NB4 (cell line): ENCODE measurements around the gene ANKS1A.

ENCODE experiments used
- DNase-seq: peaks from one replicate; pipeline ENCODE4 v3.0.0; 2010; ENCODE audit warnings: low read depth
- H3K4me3 ChIP-seq: one replicate; pipeline ENCODE4 v1.5.1; 2011; ENCODE audit warnings: mild to moderate bottlenecking, low read depth, low read length, moderate library complexity
- CTCF ChIP-seq: IDR thresholded peaks from one replicate; pipeline ENCODE4 v1.5.1; 2012; ENCODE audit warnings: low read depth, low read length
- MAX ChIP-seq: IDR thresholded peaks from 2 replicates; pipeline ENCODE4 v1.6.1; 2011; ENCODE audit warnings: low read depth, low read length
- MYC ChIP-seq: IDR thresholded peaks from 2 replicates; pipeline ENCODE4 v1.6.1; 2011; ENCODE audit warnings: low read depth, low read length
- POLR2A ChIP-seq: IDR thresholded peaks from 2 replicates; pipeline ENCODE4 v1.6.1; 2011; ENCODE audit warnings: mild to moderate bottlenecking; ENCODE audit not compliant: insufficient read length; ENCODE audit errors: extremely low read depth

The ANKS1A gene

GRCh38 chr6:35018182-35018519 is 129.1 kb downstream of the ANKS1A start:
- TF ChIP-seq POLR2A (no peak), MAX (no peak), MYC (no peak)
- H3K4me3 ChIP-seq, result no peak overlapping the region
- DNase-seq, result no peak

- no peak overlapping the region for H3K4me3 ChIP-seq
- no peak for TF ChIP-seq CTCF
- no peak for TF ChIP-seq POLR2A
- TF ChIP-seq MAX, result no peak
- no peak for TF ChIP-seq MYC
- DNase-seq, result no peak
Measured at GRCh38 chr6:35018746-35019145, 129.7 kb downstream of the ANKS1A start.

- TF ChIP-seq CTCF (no peak), MYC (no peak), MAX (no peak), POLR2A (no peak)
- DNase-seq, result no peak
- H3K4me3 ChIP-seq, result no peak overlapping the region
Measured at GRCh38 chr6:35019171-35019570, 130.1 kb downstream of the ANKS1A start.

GRCh38 chr6:35019831-35020230 is 130.8 kb downstream of the ANKS1A start:
- no peak for DNase-seq
- no peak for TF ChIP-seq MAX

GRCh38 chr6:35021004-35021403 is 131.9 kb downstream of the ANKS1A start:
- no peak overlapping the region for H3K4me3 ChIP-seq
- DNase-seq, result no peak

More at GRCh38 chr6:35019831-35020230, 130.8 kb downstream of the ANKS1A start:
- H3K4me3 ChIP-seq, result no peak overlapping the region

GRCh38 chr6:35023091-35024000 is 134.3 kb downstream of the ANKS1A start:
- no peak overlapping the region for H3K4me3 ChIP-seq
- no peak for TF ChIP-seq MYC
- no peak for TF ChIP-seq MAX
- no peak for TF ChIP-seq POLR2A
- no peak for TF ChIP-seq CTCF
- no peak for DNase-seq

More at GRCh38 chr6:35021004-35021403, 131.9 kb downstream of the ANKS1A start:
- TF ChIP-seq CTCF, result no peak
- no peak for TF ChIP-seq MAX
- no peak for TF ChIP-seq POLR2A
- TF ChIP-seq MYC, result no peak
